Dendritic cell treated with granulocyte-macrophage colony-stimulating factor and Interleukin-4, amounts not matched to agents 40 ng/mL and 50 ng/mL, for 4 days (primary cell): ENCODE data around the gene TIMP2.

Source experiments
- H3K27ac Mint-ChIP-seq: one replicate; pipeline ENCODE4 v1.8.0; 2022; ENCODE audit warnings: mild to moderate bottlenecking, mixed read lengths
- H3K27me3 Mint-ChIP-seq: one replicate; pipeline ENCODE4 v1.8.0; 2022; ENCODE audit warnings: mild to moderate bottlenecking, mixed read lengths
- H3K36me3 Mint-ChIP-seq: one replicate; pipeline ENCODE4 v1.8.0; 2022; ENCODE audit warnings: low read depth, mixed read lengths
- H3K4me1 Mint-ChIP-seq: one replicate; pipeline ENCODE4 v1.8.0; 2022; ENCODE audit warnings: low read depth, mixed read lengths
- H3K4me3 Mint-ChIP-seq: one replicate; pipeline ENCODE4 v1.8.0; 2022; ENCODE audit warnings: mild to moderate bottlenecking, moderate library complexity, mixed read lengths
- H3K9me3 Mint-ChIP-seq: one replicate; pipeline ENCODE4 v1.8.0; 2022; ENCODE audit warnings: mixed read lengths
- intact Hi-C: fragments of 100-400 bp; cut with micrococcal nuclease; formaldehyde crosslinking; loops from one replicate; pipeline ENCODE4 v1.15.0; 2022

TIMP2 gene

GRCh38 chr17:78925234-78925633 is at the start of gene TIMP2:
TSS of gene TIMP2 (minus strand) at chr17:78925387. CDS start at chr17:78925088, 299 bp downstream.
- Mint-ChIP-seq H3K27me3 (peaks cover 7% of the 10 kb centered on the region), H3K9me3 (no peaks in the 10 kb centered on the region), H3K27ac (peak within 1 kb of the TSS; percentile 87), H3K4me1 (peaks cover 43% of the 10 kb centered on the region), H3K4me3 (peak within 1 kb of the TSS; percentile 89), H3K36me3 (peaks cover 39% of the 10 kb centered on the region)
- intact Hi-C loops: loop anchor here (2.0 kb wide), 1 partner anchor 34 kb away; no protein-coding TSS in a partner anchor

GRCh38 chr17:78973792-78974520 is 48.8 kb upstream of the TIMP2 start:
- Mint-ChIP-seq H3K4me3 (no peak overlapping the region), H3K4me1 (peaks cover 22% of the 10 kb centered on the region), H3K27me3 (peaks cover 4% of the 10 kb centered on the region), H3K36me3 (no peaks in the 10 kb centered on the region), H3K27ac (no peak overlapping the region), H3K9me3 (no peaks in the 10 kb centered on the region)
- intact Hi-C loops: no loop called here

GRCh38 chr17:78973196-78973595 is 48.0 kb upstream of the TIMP2 start:
- Mint-ChIP-seq H3K27me3 (peaks cover 5% of the 10 kb centered on the region), H3K27ac (no peak overlapping the region), H3K9me3 (no peaks in the 10 kb centered on the region), H3K36me3 (no peaks in the 10 kb centered on the region), H3K4me1 (peaks cover 22% of the 10 kb centered on the region), H3K4me3 (no peak overlapping the region)
- intact Hi-C loops: no loop called here

- Mint-ChIP-seq H3K27ac (no peak overlapping the region), H3K4me3 (no peak overlapping the region), H3K9me3 (no peaks in the 10 kb centered on the region), H3K27me3 (peaks cover 6% of the 10 kb centered on the region), H3K4me1 (peaks cover 22% of the 10 kb centered on the region), H3K36me3 (no peaks in the 10 kb centered on the region)
- intact Hi-C loops: no loop called here
These were observed 47.4 kb upstream of the TIMP2 start for GRCh38 chr17:78972507-78973105.

- H3K9me3 Mint-ChIP-seq: no peaks in the 10 kb centered on the region
- peaks cover 18% of the 10 kb centered on the region for H3K4me1 Mint-ChIP-seq
- H3K4me3 Mint-ChIP-seq: no peak overlapping the region
- H3K27ac Mint-ChIP-seq: peak overlapping the region; percentile 23
- no peaks in the 10 kb centered on the region for H3K36me3 Mint-ChIP-seq
- intact Hi-C loops: loop anchor here (2.0 kb wide), 1 partner anchor 105 kb away; no protein-coding TSS in a partner anchor
- H3K27me3 Mint-ChIP-seq: peaks cover 8% of the 10 kb centered on the region
These were observed 46.7 kb upstream of the TIMP2 start for GRCh38 chr17:78971756-78972506.

- Mint-ChIP-seq H3K4me3 (no peak overlapping the region), H3K4me1 (peaks cover 13% of the 10 kb centered on the region)
- intact Hi-C loops: loop anchor here (2.0 kb wide), 1 partner anchor 104 kb away; no protein-coding TSS in a partner anchor
These were observed 45.9 kb upstream of the TIMP2 start for GRCh38 chr17:78970834-78971755.

GRCh38 chr17:78969865-78970264 is 44.7 kb upstream of the TIMP2 start:
- intact Hi-C loops: loop anchor here (2.0 kb wide), 1 partner anchor 103 kb away; no protein-coding TSS in a partner anchor
- Mint-ChIP-seq H3K4me1 (peaks cover 13% of the 10 kb centered on the region), H3K4me3 (no peak overlapping the region), H3K27ac (peak overlapping the region; percentile 31), H3K9me3 (no peaks in the 10 kb centered on the region), H3K27me3 (peaks cover 11% of the 10 kb centered on the region), H3K36me3 (no peaks in the 10 kb centered on the region)

More at GRCh38 chr17:78970834-78971755, 45.9 kb upstream of the TIMP2 start:
- H3K27me3 Mint-ChIP-seq: peaks cover 9% of the 10 kb centered on the region
- no peaks in the 10 kb centered on the region for H3K36me3 Mint-ChIP-seq
- no peaks in the 10 kb centered on the region for H3K9me3 Mint-ChIP-seq
- peak overlapping the region; percentile 23 for H3K27ac Mint-ChIP-seq

GRCh38 chr17:78967782-78968362 is 42.7 kb upstream of the TIMP2 start:
- Mint-ChIP-seq H3K9me3 (no peaks in the 10 kb centered on the region), H3K27me3 (peaks cover 11% of the 10 kb centered on the region), H3K4me1 (peaks cover 13% of the 10 kb centered on the region), H3K4me3 (no peak overlapping the region), H3K27ac (no peak overlapping the region), H3K36me3 (no peaks in the 10 kb centered on the region)
- intact Hi-C loops: no loop called here

- Mint-ChIP-seq H3K27me3 (peaks cover 11% of the 10 kb centered on the region), H3K36me3 (no peaks in the 10 kb centered on the region), H3K4me3 (no peak overlapping the region), H3K27ac (no peak overlapping the region), H3K9me3 (no peaks in the 10 kb centered on the region), H3K4me1 (peaks cover 13% of the 10 kb centered on the region)
- intact Hi-C loops: no loop called here
These were observed 41.9 kb upstream of the TIMP2 start for GRCh38 chr17:78966910-78967600.

GRCh38 chr17:78966123-78966813 is 41.1 kb upstream of the TIMP2 start:
- Mint-ChIP-seq H3K36me3 (no peaks in the 10 kb centered on the region), H3K27me3 (peaks cover 9% of the 10 kb centered on the region), H3K4me3 (no peak overlapping the region), H3K4me1 (peaks cover 9% of the 10 kb centered on the region), H3K9me3 (no peaks in the 10 kb centered on the region), H3K27ac (no peak overlapping the region)
- intact Hi-C loops: no loop called here

GRCh38 chr17:78965491-78965924 is 40.3 kb upstream of the TIMP2 start:
- intact Hi-C loops: no loop called here
- Mint-ChIP-seq H3K27me3 (peaks cover 9% of the 10 kb centered on the region), H3K4me3 (no peak overlapping the region), H3K27ac (no peak overlapping the region), H3K4me1 (peaks cover 5% of the 10 kb centered on the region), H3K36me3 (no peaks in the 10 kb centered on the region), H3K9me3 (no peaks in the 10 kb centered on the region)

- intact Hi-C loops: no loop called here
- no peaks in the 10 kb centered on the region for H3K9me3 Mint-ChIP-seq
- no peak overlapping the region for H3K4me3 Mint-ChIP-seq
- no peaks in the 10 kb centered on the region for H3K4me1 Mint-ChIP-seq
- peaks cover 7% of the 10 kb centered on the region for H3K27me3 Mint-ChIP-seq
- H3K27ac Mint-ChIP-seq: no peak overlapping the region
- H3K36me3 Mint-ChIP-seq: no peaks in the 10 kb centered on the region
These were observed 38.2 kb upstream of the TIMP2 start for GRCh38 chr17:78963378-78963777.
